Neural progenitor cell (in vitro differentiated cells): ENCODE measurements around the gene PCDHGA3.
A peak's percentile ranks its signal among the peaks of the same experiment; 100 is the strongest.

Experiments used
- EZH2 ChIP-seq: fragments of 200-600 bp; sonication (generic); IDR thresholded peaks from 2 replicates; pipeline ENCODE4 v1.6.1; 2017; ENCODE audit warnings: antibody characterized with exemption, mild to moderate bottlenecking, moderate library complexity
- EZH2phosphoT487 ChIP-seq: fragments of 200-600 bp; sonication (generic); IDR thresholded peaks from 2 replicates; pipeline ENCODE4 v1.6.1; 2017; ENCODE audit warnings: antibody characterized with exemption
- TF ChIP-seq, protein P1 (sequence below): fragments of 200-600 bp; sonication (generic); IDR thresholded peaks from 2 replicates; pipeline ENCODE4 v1.5.1; 2017; ENCODE audit warnings: antibody characterized with exemption, mild to moderate bottlenecking

DNA sequence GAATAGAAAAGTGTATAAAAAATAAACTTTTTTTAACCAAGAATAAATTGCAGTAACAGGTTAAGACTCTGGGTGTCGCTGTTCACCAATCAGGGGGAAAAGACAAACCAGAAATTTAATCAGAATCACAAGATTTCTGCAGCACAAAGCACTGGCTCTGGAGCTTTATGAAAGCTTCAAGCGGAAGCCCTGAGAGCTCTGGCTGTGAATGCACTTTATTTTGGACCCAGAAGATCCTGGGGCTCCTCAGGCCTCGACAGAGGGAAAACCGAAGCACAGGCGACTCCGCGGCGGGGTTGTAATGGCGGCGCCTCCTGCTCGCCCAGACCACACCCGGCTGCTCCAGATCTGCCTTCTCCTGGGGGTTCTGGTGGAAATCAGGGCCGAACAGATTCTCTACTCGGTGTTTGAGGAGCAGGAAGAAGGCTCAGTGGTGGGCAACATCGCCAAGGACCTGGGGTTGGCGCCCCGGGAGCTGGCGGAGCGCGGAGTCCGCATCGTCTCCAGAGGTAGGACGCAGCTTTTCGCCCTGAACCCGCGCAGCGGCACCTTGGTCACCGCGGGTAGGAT, 11.4 kb downstream of the PCDHGA3 start, which contains the start of gene PCDHGA4:
- TF ChIP-seq, protein P1, sequence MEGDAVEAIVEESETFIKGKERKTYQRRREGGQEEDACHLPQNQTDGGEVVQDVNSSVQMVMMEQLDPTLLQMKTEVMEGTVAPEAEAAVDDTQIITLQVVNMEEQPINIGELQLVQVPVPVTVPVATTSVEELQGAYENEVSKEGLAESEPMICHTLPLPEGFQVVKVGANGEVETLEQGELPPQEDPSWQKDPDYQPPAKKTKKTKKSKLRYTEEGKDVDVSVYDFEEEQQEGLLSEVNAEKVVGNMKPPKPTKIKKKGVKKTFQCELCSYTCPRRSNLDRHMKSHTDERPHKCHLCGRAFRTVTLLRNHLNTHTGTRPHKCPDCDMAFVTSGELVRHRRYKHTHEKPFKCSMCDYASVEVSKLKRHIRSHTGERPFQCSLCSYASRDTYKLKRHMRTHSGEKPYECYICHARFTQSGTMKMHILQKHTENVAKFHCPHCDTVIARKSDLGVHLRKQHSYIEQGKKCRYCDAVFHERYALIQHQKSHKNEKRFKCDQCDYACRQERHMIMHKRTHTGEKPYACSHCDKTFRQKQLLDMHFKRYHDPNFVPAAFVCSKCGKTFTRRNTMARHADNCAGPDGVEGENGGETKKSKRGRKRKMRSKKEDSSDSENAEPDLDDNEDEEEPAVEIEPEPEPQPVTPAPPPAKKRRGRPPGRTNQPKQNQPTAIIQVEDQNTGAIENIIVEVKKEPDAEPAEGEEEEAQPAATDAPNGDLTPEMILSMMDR, result peak; percentile 44
- TF ChIP-seq EZH2 (no peak), EZH2phosphoT487 (no peak)
